ENCODE results near the gene ZBTB7C.

ZBTB7C gene

DNA sequence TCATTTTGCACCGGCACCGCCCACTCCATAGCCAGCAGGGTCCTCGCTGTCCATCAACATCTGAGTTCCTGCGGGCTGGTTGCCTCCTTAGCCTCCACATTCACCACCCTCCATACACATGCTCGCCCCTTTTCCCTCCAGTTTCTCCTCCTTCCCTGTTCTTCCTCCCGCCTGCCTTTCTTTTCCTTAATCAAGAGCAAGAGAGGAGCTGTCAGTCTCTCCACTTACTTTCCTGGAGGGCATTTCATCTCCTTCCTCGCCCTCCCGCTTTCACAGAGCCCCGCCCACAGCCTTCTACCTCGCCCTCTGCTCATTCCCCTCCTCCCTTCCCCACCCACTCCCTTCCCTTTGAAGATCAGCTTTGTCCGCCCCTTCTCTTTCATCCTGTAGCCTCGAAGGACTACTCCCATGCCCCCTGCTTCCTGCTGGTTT, 13.8 kb upstream of the ZBTB7C start:
- DNase-seq, result no peak
- TF ChIP-seq, protein P1, sequence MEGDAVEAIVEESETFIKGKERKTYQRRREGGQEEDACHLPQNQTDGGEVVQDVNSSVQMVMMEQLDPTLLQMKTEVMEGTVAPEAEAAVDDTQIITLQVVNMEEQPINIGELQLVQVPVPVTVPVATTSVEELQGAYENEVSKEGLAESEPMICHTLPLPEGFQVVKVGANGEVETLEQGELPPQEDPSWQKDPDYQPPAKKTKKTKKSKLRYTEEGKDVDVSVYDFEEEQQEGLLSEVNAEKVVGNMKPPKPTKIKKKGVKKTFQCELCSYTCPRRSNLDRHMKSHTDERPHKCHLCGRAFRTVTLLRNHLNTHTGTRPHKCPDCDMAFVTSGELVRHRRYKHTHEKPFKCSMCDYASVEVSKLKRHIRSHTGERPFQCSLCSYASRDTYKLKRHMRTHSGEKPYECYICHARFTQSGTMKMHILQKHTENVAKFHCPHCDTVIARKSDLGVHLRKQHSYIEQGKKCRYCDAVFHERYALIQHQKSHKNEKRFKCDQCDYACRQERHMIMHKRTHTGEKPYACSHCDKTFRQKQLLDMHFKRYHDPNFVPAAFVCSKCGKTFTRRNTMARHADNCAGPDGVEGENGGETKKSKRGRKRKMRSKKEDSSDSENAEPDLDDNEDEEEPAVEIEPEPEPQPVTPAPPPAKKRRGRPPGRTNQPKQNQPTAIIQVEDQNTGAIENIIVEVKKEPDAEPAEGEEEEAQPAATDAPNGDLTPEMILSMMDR (IDR thresholded peaks at IDR 0.05; ENCODE audit: low read depth, low read length), result no peak
- Histone ChIP-seq H3K27me3 (no peaks in the 10 kb centered on the region), H3K36me3 (no peaks in the 10 kb centered on the region), H3K4me3 (ENCODE audit: low read depth, low read length) (no peak overlapping the region), H3K4me1 (no peaks in the 10 kb centered on the region), H3K9me3 (no peaks in the 10 kb centered on the region)

DNA sequence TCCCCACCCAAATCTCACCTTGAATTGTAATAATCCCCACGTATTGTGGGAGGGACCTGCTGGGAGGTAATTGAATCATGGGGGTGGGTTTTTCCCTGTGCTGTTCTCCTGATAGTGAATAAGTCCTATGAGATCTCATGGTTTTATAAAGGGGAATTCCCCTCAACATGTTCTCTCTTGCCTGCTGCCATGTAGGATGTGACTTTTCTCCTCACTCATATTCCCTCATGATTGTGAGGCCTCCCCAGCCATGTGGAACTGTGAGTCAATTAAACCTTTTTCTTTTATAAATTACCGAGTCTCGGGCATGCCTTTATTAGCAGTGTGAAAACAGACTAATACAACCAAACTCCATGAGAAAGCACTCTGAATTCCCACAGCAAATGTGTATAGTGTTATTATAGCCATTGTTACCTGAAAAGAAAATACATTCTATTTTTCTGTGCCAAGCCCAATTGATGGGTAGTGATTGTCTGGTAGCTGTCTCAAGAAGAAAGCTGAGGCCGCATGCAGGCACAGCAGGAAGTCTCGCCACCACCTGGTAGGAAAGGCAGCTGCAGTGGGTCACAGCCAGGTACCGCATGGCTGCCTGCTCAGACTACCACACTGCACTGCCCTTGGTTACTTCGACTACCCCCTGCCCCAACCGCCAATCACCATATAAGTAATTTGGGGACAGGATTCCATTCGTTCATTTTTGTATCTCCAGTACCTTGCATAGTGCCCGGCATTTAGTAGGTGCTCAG, 10.3 kb upstream of the ZBTB7C start:
- no peak overlapping the region for H3K4me3 ChIP-seq (ENCODE audit: low read depth, low read length)
- DNase-seq, result no peak
- no peaks in the 10 kb centered on the region for H3K27me3 ChIP-seq
- TF ChIP-seq, protein P1 (IDR thresholded peaks at IDR 0.05; ENCODE audit: low read depth, low read length), result peak; percentile 28
- H3K9me3 ChIP-seq, result no peaks in the 10 kb centered on the region
- H3K4me1 ChIP-seq, result no peaks in the 10 kb centered on the region
- no peaks in the 10 kb centered on the region for H3K36me3 ChIP-seq

DNA sequence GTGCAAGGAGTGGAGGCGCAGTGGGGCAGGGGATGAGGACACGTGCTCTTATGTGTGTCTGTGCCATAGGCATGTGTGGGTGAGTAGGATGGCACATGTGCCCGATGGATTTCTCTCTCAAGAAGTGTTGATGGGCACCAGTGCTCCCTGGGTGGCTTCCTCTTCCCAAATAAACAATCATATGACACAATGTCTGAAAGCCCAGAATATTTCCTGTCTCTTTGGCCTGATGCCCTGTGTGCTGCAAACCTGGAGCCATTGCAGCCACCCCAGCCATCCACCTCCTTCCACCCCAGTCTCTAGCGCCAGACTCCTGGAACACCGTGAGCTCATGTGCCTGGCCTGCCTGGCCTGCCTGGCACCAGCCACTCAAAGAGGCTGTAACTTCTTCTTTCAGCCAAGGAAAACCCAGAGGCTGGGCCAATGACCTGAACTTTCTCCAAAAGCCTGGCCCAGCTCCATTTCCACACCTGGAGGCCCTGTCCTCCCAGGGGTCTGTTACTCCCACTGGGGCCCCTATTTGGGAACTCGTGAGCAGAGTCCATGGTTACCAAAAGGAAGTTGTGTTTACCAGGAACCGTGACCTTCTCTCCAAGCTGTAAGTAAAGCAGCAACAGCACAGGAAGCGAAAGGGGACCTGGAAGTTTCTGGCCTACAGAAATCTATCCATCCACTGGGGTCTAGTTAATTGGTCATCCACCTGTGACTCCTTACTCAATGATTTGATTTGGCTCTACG, 9.5 kb upstream of the ZBTB7C start:
- Histone ChIP-seq H3K36me3 (no peaks in the 10 kb centered on the region), H3K27me3 (no peaks in the 10 kb centered on the region), H3K9me3 (no peaks in the 10 kb centered on the region), H3K4me3 (ENCODE audit: low read depth, low read length) (no peak overlapping the region), H3K4me1 (no peaks in the 10 kb centered on the region)
- TF ChIP-seq, protein P1 (IDR thresholded peaks at IDR 0.05; ENCODE audit: low read depth, low read length), result no peak
- DNase-seq, result no peak

DNA sequence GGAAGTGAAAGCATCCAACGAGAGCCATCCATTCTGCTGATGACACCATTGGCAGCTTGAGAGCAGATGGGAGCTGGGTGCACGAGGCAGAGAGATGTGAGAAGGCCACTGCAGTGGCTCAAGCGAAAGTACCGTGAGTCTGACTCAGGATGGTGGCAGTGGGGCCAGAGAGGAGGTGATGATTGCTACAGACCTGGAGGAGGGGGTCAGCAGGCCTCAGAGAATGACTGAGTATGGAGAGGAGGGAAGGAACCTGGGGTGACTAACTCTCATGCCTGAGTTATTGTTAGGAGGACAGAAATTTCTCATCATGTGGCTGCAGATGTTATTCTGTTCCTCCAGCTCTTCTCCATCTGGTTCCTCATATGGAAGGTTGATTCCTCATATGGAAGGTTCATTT, 8.8 kb upstream of the ZBTB7C start:
- no peaks in the 10 kb centered on the region for H3K36me3 ChIP-seq
- TF ChIP-seq, protein P1 (IDR thresholded peaks at IDR 0.05; ENCODE audit: low read depth, low read length), result no peak
- no peak for DNase-seq
- H3K4me1 ChIP-seq, result no peaks in the 10 kb centered on the region
- no peaks in the 10 kb centered on the region for H3K27me3 ChIP-seq
- H3K4me3 ChIP-seq (ENCODE audit: low read depth, low read length), result no peak overlapping the region
- H3K9me3 ChIP-seq, result no peaks in the 10 kb centered on the region

DNA sequence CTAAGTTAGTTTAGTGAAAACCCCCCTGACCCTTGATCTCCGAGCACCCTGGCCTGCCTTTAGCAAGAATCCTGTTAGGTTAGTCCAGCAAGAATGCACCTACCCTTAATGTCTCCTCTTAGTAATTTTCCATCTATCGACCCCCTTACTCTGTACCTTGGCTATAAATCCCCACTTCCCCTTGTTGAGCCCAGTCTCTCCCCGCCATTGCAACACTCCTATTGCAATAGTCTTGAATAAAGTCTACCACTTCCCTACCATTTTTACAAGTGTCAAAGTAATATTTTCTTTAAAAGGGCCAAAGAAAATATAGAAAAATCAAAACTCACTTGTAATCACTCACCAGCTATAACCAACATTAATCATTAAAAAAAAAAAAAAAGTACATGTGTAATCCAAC, 4.2 kb upstream of the ZBTB7C start:
- TF ChIP-seq, protein P1 (IDR thresholded peaks at IDR 0.05; ENCODE audit: low read depth, low read length), result no peak
- DNase-seq, result no peak
- Histone ChIP-seq H3K27me3 (peaks cover 23% of the 10 kb centered on the region), H3K4me3 (ENCODE audit: low read depth, low read length) (no peak overlapping the region), H3K36me3 (no peaks in the 10 kb centered on the region), H3K9me3 (no peaks in the 10 kb centered on the region), H3K4me1 (no peaks in the 10 kb centered on the region)
